AML-193 (cell line): Measurements from ENCODE around the gene TCHHL1.

Source experiments
- DNase-seq, 2 experiments: peaks; one replicate each; lab custom pipeline; 2025; lab: John Stamatoyannopoulos, UW

Gene TCHHL1

GRCh38 chr1:152089014-152089674 lies at the start of gene TCHHL1:
Gene TCHHL1 (minus strand): TSS chr1:152089064. CDS start chr1:152088143, 921 bp downstream.
- no peak for DNase-seq

GRCh38 chr1:152137215-152137614 lies 48.4 kb upstream of the TCHHL1 start:
- DNase-seq, result no peak

GRCh38 chr1:152130186-152130585 lies 41.3 kb upstream of the TCHHL1 start:
- no peak for DNase-seq

GRCh38 chr1:152127673-152128072 lies 38.8 kb upstream of the TCHHL1 start:
- no peak for DNase-seq

GRCh38 chr1:152125834-152126443 lies 37.1 kb upstream of the TCHHL1 start:
- DNase-seq, result no peak

GRCh38 chr1:152118915-152119314 lies 30.1 kb upstream of the TCHHL1 start:
- no peak for DNase-seq

GRCh38 chr1:152115344-152115743 lies 26.5 kb upstream of the TCHHL1 start, which contains the start of gene TCHH:
Gene TCHH (minus strand): TSS chr1:152115444. CDS start chr1:152114080, 1,364 bp downstream.
- no peak for DNase-seq

GRCh38 chr1:152112885-152113432 lies 24.1 kb upstream of the TCHHL1 start:
- no peak for DNase-seq

- no peak for DNase-seq
Observed at GRCh38 chr1:152112101-152112884, 23.4 kb upstream of the TCHHL1 start.

- no peak for DNase-seq
Observed at GRCh38 chr1:152111515-152111968, 22.7 kb upstream of the TCHHL1 start.

GRCh38 chr1:152110860-152111514 lies 22.1 kb upstream of the TCHHL1 start:
- no peak for DNase-seq

GRCh38 chr1:152110365-152110859 lies 21.5 kb upstream of the TCHHL1 start:
- no peak for DNase-seq

GRCh38 chr1:152109998-152110294 lies 21.1 kb upstream of the TCHHL1 start:
- no peak for DNase-seq

- no peak for DNase-seq
Observed at GRCh38 chr1:152109231-152109997, 20.6 kb upstream of the TCHHL1 start.

- DNase-seq, result no peak
Observed at GRCh38 chr1:152108882-152109222, 20.0 kb upstream of the TCHHL1 start.

GRCh38 chr1:152107984-152108881 lies 19.4 kb upstream of the TCHHL1 start:
- no peak for DNase-seq

GRCh38 chr1:152107031-152107983 lies 18.4 kb upstream of the TCHHL1 start:
- no peak for DNase-seq

- DNase-seq, result no peak
Observed at GRCh38 chr1:152104854-152105253, 16.0 kb upstream of the TCHHL1 start.

GRCh38 chr1:152096931-152097330 lies 8.1 kb upstream of the TCHHL1 start:
- DNase-seq, result no peak
